HepG2 (cell line): ENCODE measurements around the gene ANKRD61. TPM values are rescaled to one million over a fixed set of nuclear protein-coding genes. Genes with fewer than 3 reads are reported as not detected.

Experiments used
- ATF4 ChIP-seq, 2 experiments: fragments of 450-650 bp in 1 of 2; sonication (generic) in 1 of 2; formaldehyde crosslinking; IDR thresholded peaks; 2 replicates each; pipeline versions ENCODE4 v1.5.0 to v1.8.0; 2020 to 2022; ENCODE audit warnings: mild to moderate bottlenecking in 1 of 2, missing genetic modification reagents in 1 of 2
- DNMT1 ChIP-seq: sonication (generic); formaldehyde crosslinking; IDR thresholded peaks from 2 replicates; pipeline ENCODE4 v1.5.1; 2020; ENCODE audit warnings: mild to moderate bottlenecking, missing genetic modification reagents
- DPF2 ChIP-seq: sonication (generic); formaldehyde crosslinking; IDR thresholded peaks from 2 replicates; pipeline ENCODE4 v1.4.0; 2020; ENCODE audit warnings: mild to moderate bottlenecking, low read depth, missing genetic modification reagents, borderline replicate concordance
- GATA4 ChIP-seq: sonication (generic); IDR thresholded peaks from 2 replicates; pipeline ENCODE4 v1.6.1; 2016; ENCODE audit warnings: antibody characterized with exemption, low read depth, borderline replicate concordance
- HDAC6 ChIP-seq: fragments of 200-600 bp; sonication (generic); IDR thresholded peaks from 2 replicates; pipeline ENCODE4 v1.7.0; 2017; ENCODE audit warnings: mild to moderate bottlenecking, antibody characterized with exemption, low read length, low read depth
- KDM5B ChIP-seq: sonication (generic); formaldehyde crosslinking; IDR thresholded peaks from 2 replicates; pipeline ENCODE4 v1.4.0; 2020; ENCODE audit warnings: missing genetic modification reagents, mild to moderate bottlenecking, borderline replicate concordance
- MAFK ChIP-seq, 2 experiments: IDR thresholded peaks in 1 of 2; conservative IDR thresholded peaks in 1 of 2; 2 replicates each; pipeline ENCODE4 v1.6.1; 2011; ENCODE audit warnings: improper control_type of control experiment in 2 of 2, low read length in 2 of 2
- NR2F1 ChIP-seq, 2 experiments: fragments of 450-650 bp in 1 of 2; formaldehyde crosslinking in 1 of 2; IDR thresholded peaks; 2 replicates each; pipeline versions ENCODE4 v1.5.0 to v1.6.1; 2016 to 2020; ENCODE audit warnings: mild to moderate bottlenecking in 1 of 2, missing compliant biosample characterization in 1 of 2, missing genetic modification reagents in 1 of 2, moderate library complexity in 1 of 2
- SKIL ChIP-seq: sonication (generic); formaldehyde crosslinking; IDR thresholded peaks from 2 replicates; pipeline ENCODE4 v1.8.0; 2022; ENCODE audit warnings: missing genetic modification reagents, mild to moderate bottlenecking, moderate library complexity, borderline replicate concordance
- TBX2 ChIP-seq: sonication (generic); formaldehyde crosslinking; IDR thresholded peaks from 2 replicates; pipeline ENCODE4 v1.5.0; 2020; ENCODE audit warnings: missing genetic modification reagents, mild to moderate bottlenecking, borderline replicate concordance
- ZHX1 ChIP-seq: sonication (generic); formaldehyde crosslinking; IDR thresholded peaks from 2 replicates; pipeline ENCODE4 v1.8.1; 2022; ENCODE audit warnings: low read depth, mild to moderate bottlenecking, missing genetic modification reagents
- ZNF274 ChIP-seq: sonication (generic); formaldehyde crosslinking; IDR thresholded peaks from 2 replicates; pipeline ENCODE4 v1.5.1; 2020; ENCODE audit warnings: mild to moderate bottlenecking, missing genetic modification reagents
- ZNF501 ChIP-seq: sonication (generic); formaldehyde crosslinking; IDR thresholded peaks from 2 replicates; pipeline ENCODE4 v1.5.1; 2020; ENCODE audit warnings: mild to moderate bottlenecking, moderate library complexity, missing genetic modification reagents
- ZUFSP ChIP-seq: sonication (generic); formaldehyde crosslinking; IDR thresholded peaks from 2 replicates; pipeline ENCODE4 v1.9.0; 2021; ENCODE audit warnings: missing genetic modification reagents, mild to moderate bottlenecking, borderline replicate concordance
- ZXDC ChIP-seq: sonication (generic); formaldehyde crosslinking; IDR thresholded peaks from 2 replicates; pipeline ENCODE4 v1.5.0; 2020; ENCODE audit warnings: mild to moderate bottlenecking, missing genetic modification reagents
- polyA plus RNA-seq, 8 experiments: library from polyadenylated mRNA; depleted of rRNA in 3 of 8; stranded (reverse) in 7 of 8; unstranded in 1 of 8; fragments of >200 nt; fragmentation: Illumina TruSeq in 4 of 8; extraction: Trizol in 4 of 8; gene quantifications; 2 replicates each; pipeline versions ENCODE4 v1.2.1 to v1.2.3, GENCODE V29; 2011 to 2016; ENCODE audit warnings: low read depth in 4 of 8, missing spikeins in 1 of 8, mixed read lengths in 1 of 8; ENCODE audit not compliant: insufficient read depth in 1 of 8
- total RNA-seq, 5 experiments: library from RNA; depleted of rRNA; stranded (reverse); fragments of >200 nt; fragmentation: Illumina TruSeq; extraction: Trizol; gene quantifications; 2 replicates each; pipeline ENCODE4 v1.2.3, GENCODE V29; 2016; ENCODE audit warnings: low read depth in 1 of 5

The ANKRD61 gene
- total and polyA plus RNA-seq, 2 of the 13 experiments (the other 11 are each of a cell fraction or from before 2014, with no cell fraction given) = 0.13 TPM; not detected in 1

- TF ChIP-seq ZXDC (CRISPR knock-in tag) (peak; percentile 98), ZNF274 (CRISPR knock-in tag) (peak; percentile 100), ZHX1 (CRISPR knock-in tag) (peak; percentile 98), GATA4 (peak; percentile 60; the same call in 1 of the 2 replicates), HDAC6 (no peak), DNMT1 (CRISPR knock-in tag) (peak; percentile 98), ZNF501 (CRISPR knock-in tag) (peak; percentile 99), NR2F1 (CRISPR knock-in tag; IDR thresholded peaks at IDR 0.05) (peak; percentile 67 to 91; a peak in 3 of 4 replicates), SKIL (CRISPR knock-in tag) (peak; percentile 76), TBX2 (CRISPR knock-in tag) (peak; percentile 97), MAFK (conservative IDR thresholded peaks at IDR 0.05 in 1 of 2, IDR thresholded peaks at IDR 0.05 in 1 of 2; ENCODE audit: low read length in 2 of 2) (0 out of 4 replicates have a peak, but pooled peaks of 1 of the 2 experiments have one; percentile 1), ATF4 (CRISPR knock-in tag; IDR thresholded peaks at IDR 0.05) (peak in 1 of 2 experiments; percentile 86; a peak in 2 of 4 replicates), DPF2 (CRISPR knock-in tag) (no peak), ZUFSP (CRISPR knock-in tag) (no peak), KDM5B (CRISPR knock-in tag) (peak; percentile 100)
Observed at GRCh38 chr7:6008668-6009611, 22.2 kb upstream of the ANKRD61 start, which contains the start of the genes AIMP2 and PMS2 (continued).
